Glutamatergic neuron (in vitro differentiated cells): ENCODE results near the gene RAD51D. TPM values are rescaled to one million over a fixed set of nuclear protein-coding genes. Genes with fewer than 3 reads are reported as not detected.
"Not testable (repeated sequence)": the region's sequence is repeated elsewhere in the genome, so short reads cannot be mapped to it uniquely, and the experiment has no call there.

Experiments
- DNase-seq: peaks from one replicate; pipeline ENCODE4 v3.0.0; 2022
- H3K27ac Mint-ChIP-seq: one replicate; pipeline ENCODE4 v1.8.0; 2020; ENCODE audit warnings: mild to moderate bottlenecking, mixed read lengths, inconsistent platforms; ENCODE audit not compliant: unreplicated experiment
- H3K27me3 Mint-ChIP-seq: one replicate; pipeline ENCODE4 v1.8.0; 2020; ENCODE audit warnings: mild to moderate bottlenecking, moderate library complexity, mixed read lengths, inconsistent platforms; ENCODE audit not compliant: unreplicated experiment
- H3K36me3 Mint-ChIP-seq: one replicate; pipeline ENCODE4 v1.8.0; 2020; ENCODE audit warnings: mild to moderate bottlenecking, mixed read lengths, inconsistent platforms; ENCODE audit not compliant: unreplicated experiment
- H3K4me1 Mint-ChIP-seq: one replicate; pipeline ENCODE4 v1.8.0; 2020; ENCODE audit warnings: mild to moderate bottlenecking, low read depth, mixed read lengths, inconsistent platforms; ENCODE audit not compliant: unreplicated experiment
- H3K4me3 Mint-ChIP-seq: one replicate; pipeline ENCODE4 v1.8.0; 2020; ENCODE audit warnings: mild to moderate bottlenecking, mixed read lengths, inconsistent platforms; ENCODE audit not compliant: unreplicated experiment
- H3K9me3 Mint-ChIP-seq: one replicate; pipeline ENCODE4 v1.8.0; 2020; ENCODE audit warnings: mild to moderate bottlenecking, moderate library complexity, mixed read lengths, inconsistent platforms; ENCODE audit not compliant: unreplicated experiment
- total RNA-seq: library from RNA; stranded (reverse); fragmentation: NEBNext Ultra II Directional; extraction: Animal tissue kit (Norgen Biotek cat#: 25700); gene quantifications from one replicate; pipeline ENCODE4 v1.2.1, GENCODE V29; 2021; ENCODE audit not compliant: unreplicated experiment
- TF ChIP-seq, protein P1 (sequence below): fragments of 200-600 bp; sonication (generic); IDR thresholded peaks from one replicate; pipeline ENCODE4 v1.5.0; 2021; ENCODE audit not compliant: partially characterized antibody, unreplicated experiment

The RAD51D gene
- total RNA-seq, 1 donor from 2014 or later = 10.1 TPM

DNA sequence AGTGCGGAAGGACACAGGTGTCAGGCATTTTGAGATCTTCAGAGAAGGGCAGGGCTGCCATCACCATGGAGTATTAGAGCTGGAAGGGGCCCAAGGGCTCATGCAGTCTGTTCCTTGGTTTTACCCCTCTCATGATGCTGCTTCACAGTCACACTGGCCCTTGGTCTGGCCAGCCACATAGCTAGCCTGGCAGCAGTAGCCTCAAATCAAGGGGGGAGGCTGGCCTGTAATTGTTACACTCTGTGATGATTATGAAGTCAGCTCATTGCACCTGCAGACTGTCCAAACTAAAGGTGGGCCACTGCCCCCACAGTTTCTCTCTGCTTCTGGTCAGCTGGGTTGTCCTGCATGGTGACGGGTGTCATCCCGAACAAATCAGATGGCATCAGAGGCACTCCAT is 1.7 kb upstream of the RAD51D start, which contains the start of gene FNDC8:
Gene FNDC8 (plus strand): TSS at position 301 of the 400 bp plus-strand sequence. CDS start 79 bp downstream, at position 380.
- TF ChIP-seq, protein P1, sequence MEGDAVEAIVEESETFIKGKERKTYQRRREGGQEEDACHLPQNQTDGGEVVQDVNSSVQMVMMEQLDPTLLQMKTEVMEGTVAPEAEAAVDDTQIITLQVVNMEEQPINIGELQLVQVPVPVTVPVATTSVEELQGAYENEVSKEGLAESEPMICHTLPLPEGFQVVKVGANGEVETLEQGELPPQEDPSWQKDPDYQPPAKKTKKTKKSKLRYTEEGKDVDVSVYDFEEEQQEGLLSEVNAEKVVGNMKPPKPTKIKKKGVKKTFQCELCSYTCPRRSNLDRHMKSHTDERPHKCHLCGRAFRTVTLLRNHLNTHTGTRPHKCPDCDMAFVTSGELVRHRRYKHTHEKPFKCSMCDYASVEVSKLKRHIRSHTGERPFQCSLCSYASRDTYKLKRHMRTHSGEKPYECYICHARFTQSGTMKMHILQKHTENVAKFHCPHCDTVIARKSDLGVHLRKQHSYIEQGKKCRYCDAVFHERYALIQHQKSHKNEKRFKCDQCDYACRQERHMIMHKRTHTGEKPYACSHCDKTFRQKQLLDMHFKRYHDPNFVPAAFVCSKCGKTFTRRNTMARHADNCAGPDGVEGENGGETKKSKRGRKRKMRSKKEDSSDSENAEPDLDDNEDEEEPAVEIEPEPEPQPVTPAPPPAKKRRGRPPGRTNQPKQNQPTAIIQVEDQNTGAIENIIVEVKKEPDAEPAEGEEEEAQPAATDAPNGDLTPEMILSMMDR = no peak
- Mint-ChIP-seq H3K4me3 (peak within 1 kb of the TSS; percentile 23), H3K4me1 (peaks cover 4% of the 10 kb centered on the region), H3K36me3 (no peaks in the 10 kb centered on the region), H3K27me3 (peaks cover 3% of the 10 kb centered on the region), H3K9me3 (peaks cover 6% of the 10 kb centered on the region), H3K27ac (no peak within 1 kb of the TSS)
- no peak for DNase-seq

DNA sequence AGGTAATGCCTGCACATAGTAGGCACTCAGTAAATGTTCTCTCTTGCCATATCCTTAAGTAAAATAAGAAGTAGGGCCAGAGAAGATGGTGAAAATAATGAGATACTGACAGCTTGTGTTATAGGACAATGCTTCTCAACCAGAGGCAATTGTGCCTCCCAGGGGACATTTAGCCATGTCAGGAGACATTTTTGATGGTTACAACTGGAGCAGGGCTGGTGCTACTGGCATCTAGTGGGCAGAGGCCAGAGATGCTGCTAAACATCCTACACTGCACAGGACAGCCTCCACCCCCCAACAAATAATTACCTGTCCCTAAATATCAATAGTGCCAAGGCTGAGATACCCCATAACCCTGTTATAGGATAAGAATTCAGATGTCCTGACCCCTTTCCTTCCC is 1.7 kb downstream of the RAD51D start:
- no peaks in the 10 kb centered on the region for H3K36me3 Mint-ChIP-seq
- TF ChIP-seq, protein P1 = no peak
- peaks cover 4% of the 10 kb centered on the region for H3K4me1 Mint-ChIP-seq
- no peak for DNase-seq
- H3K4me3 Mint-ChIP-seq = peak overlapping the region; percentile 72
- H3K27ac Mint-ChIP-seq = no peak overlapping the region
- peaks cover 3% of the 10 kb centered on the region for H3K27me3 Mint-ChIP-seq
- peaks cover 6% of the 10 kb centered on the region for H3K9me3 Mint-ChIP-seq

DNA sequence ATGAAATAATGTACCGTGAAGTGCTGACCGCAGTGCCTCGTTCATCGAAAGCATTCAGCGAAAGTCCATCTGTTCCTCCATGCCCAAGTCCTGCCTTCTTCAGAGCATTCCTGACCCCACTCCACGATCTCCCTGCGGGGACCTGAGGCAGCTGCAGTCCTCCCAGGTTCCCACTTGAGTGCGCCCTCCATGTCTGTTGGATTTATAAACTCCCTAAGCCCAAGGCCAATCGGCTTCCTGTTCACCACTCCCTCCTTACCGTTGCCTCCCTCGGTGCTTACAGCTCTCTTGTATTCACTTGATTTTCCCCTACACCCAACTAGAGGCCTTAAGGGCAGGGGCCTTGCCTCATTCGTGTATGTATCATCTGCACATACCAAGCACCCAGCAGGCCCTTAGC is 2.8 kb downstream of the RAD51D start:
- Mint-ChIP-seq H3K4me1 (peaks cover 4% of the 10 kb centered on the region), H3K27ac (no peak overlapping the region), H3K27me3 (peaks cover 3% of the 10 kb centered on the region), H3K36me3 (no peaks in the 10 kb centered on the region), H3K9me3 (peaks cover 6% of the 10 kb centered on the region), H3K4me3 (no peak overlapping the region)
- no peak for DNase-seq
- TF ChIP-seq, protein P1 = no peak

DNA sequence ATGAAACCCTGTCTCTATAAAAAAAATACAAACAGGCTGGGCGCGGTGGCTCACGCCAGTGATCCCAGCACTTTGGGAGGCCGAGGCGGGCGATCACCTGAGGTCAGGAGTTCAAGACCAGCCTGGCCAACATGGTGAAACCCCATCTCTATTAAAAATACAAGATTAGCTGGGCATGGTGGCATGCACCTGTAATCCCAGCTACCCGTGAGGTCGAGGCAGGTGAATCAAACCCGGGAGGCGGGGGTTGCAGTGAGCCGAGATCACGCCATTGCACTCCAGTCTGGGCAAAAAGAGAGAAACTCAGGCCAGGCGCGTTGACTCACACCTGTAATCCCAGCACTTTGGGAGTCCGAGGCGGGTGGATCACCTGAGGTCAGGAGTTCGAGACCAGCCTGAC is 8.9 kb downstream of the RAD51D start:
- not testable (repeated sequence) for H3K4me3 Mint-ChIP-seq, H3K4me1 Mint-ChIP-seq, H3K27ac Mint-ChIP-seq, H3K9me3 Mint-ChIP-seq, DNase-seq, H3K36me3 Mint-ChIP-seq, H3K27me3 Mint-ChIP-seq

DNA sequence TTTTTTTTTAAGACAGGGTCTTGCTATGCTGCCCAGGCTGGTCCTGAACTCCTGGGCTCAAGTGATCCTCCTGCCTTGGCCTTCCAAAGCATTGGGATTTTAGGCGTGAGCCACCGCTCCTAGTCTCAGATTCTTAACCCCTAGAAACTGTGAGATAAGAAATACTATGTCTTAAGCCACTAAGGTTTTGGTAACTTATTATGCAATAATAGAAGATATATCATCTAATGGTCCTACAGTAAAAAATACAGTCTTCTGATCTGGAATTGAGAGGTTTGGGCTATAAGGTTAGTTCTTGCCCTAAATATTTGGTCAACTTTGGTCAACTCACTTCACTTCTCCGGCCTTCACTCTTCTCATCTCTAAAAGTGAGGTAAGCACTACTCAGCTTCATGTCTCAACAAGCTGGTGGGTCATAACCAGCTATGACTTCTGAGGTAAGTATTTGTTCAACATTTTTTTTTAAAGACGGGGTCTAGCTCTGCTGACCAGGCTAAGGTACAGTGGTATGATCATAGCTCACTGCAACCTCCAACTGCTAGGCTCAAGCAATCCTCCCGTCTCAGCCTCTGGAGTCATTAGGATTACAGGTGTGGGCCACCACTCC is 14.7 kb downstream of the RAD51D start:
- no peak for DNase-seq
- Mint-ChIP-seq H3K4me3 (no peak overlapping the region), H3K36me3 (peaks cover 9% of the 10 kb centered on the region), H3K9me3 (peaks cover 2% of the 10 kb centered on the region), H3K27me3 (peaks cover 3% of the 10 kb centered on the region), H3K27ac (no peak overlapping the region), H3K4me1 (no peaks in the 10 kb centered on the region)
- TF ChIP-seq, protein P1 = no peak
